A549 (cell line): ENCODE measurements around the gene RMI1. TPM values are rescaled to one million over a fixed set of nuclear protein-coding genes. Genes with fewer than 3 reads are reported as not detected.

Experiments used
- ATAC-seq, 2 experiments: fragments of 200-7000 bp in 1 of 2; fragments of >200 bp in 1 of 2; cut with Nextera tagmentation in 1 of 2; cut with Tn5 transposase in 1 of 2; 3 replicates each; pipeline versions ENCODE4 v1.8.0 to v1.9.1; 2018 to 2020; ENCODE audit warnings: mild to moderate bottlenecking in 1 of 2, moderate library complexity in 1 of 2
- CTCF ChIA-PET: fragments of 300-600 bp; sonication (Branson Sonifier 250); formaldehyde crosslinking; extraction: SDS; loops from one replicate; lab custom pipeline; 2021; ENCODE audit warnings: antibody characterized with exemption, inconsistent platforms; lab: Yijun Ruan, JAX
- POLR2A ChIA-PET: fragments of 350-600 bp; formaldehyde crosslinking; extraction: SDS; loops from one replicate; lab custom pipeline; 2021; ENCODE audit warnings: antibody characterized with exemption, inconsistent platforms; lab: Yijun Ruan, JAX
- DNase-seq, 2 experiments: peaks; one replicate each; pipeline versions ENCODE4 v3.0.0 to v3.0.0-alpha.2; 2011 to 2016; ENCODE audit warnings: low read depth in 1 of 2, low spot score in 1 of 2
- FAIRE-seq: peaks from 2 replicates; lab custom pipeline; 2011; peaks lifted over from hg19 to GRCh38; lab: Jason Lieb, UNC
- H3K27ac ChIP-seq, 2 experiments: fragments of >200 bp; sonication (Bioruptor Twin); formaldehyde crosslinking; 3 replicates each; pipeline ENCODE4 v1.5.1; 2016 to 2017
- H3K4me1 ChIP-seq: fragments of >200 bp; sonication (Bioruptor Twin); formaldehyde crosslinking; 3 replicates; pipeline ENCODE4 v1.6.1; 2016
- H3K4me2 ChIP-seq: fragments of >200 bp; sonication (Bioruptor Twin); formaldehyde crosslinking; 3 replicates; pipeline ENCODE4 v1.6.1; 2016
- H3K4me3 ChIP-seq: fragments of >200 bp; sonication (Bioruptor Twin); formaldehyde crosslinking; 3 replicates; pipeline ENCODE4 v1.5.1; 2016
- H3K9me3 ChIP-seq: fragments of >200 bp; sonication (Bioruptor Twin); formaldehyde crosslinking; 3 replicates; pipeline ENCODE4 v1.6.1; 2016
- ATOH8 ChIP-seq: fragments of 250-450 bp; sonication (Bioruptor Pico); IDR thresholded peaks from 2 replicates; pipeline ENCODE4 v1.5.0; 2020; ENCODE audit warnings: low read depth, mild to moderate bottlenecking, moderate library complexity
- CEBPB ChIP-seq, 2 experiments: fragments of >200 bp in 1 of 2; sonication (Bioruptor Twin) in 1 of 2; formaldehyde crosslinking in 1 of 2; IDR thresholded peaks; 2 replicates each; pipeline ENCODE4 v1.6.1; 2012 to 2016
- EHMT2 ChIP-seq: fragments of 200-600 bp; sonication (generic); IDR thresholded peaks from 2 replicates; pipeline ENCODE4 v1.6.1; 2016; ENCODE audit warnings: antibody characterized with exemption, low read depth, mild to moderate bottlenecking, moderate library complexity
- ESRRA ChIP-seq: fragments of 150-350 bp; IDR thresholded peaks from 2 replicates; pipeline ENCODE4 v1.6.1; 2014; ENCODE audit warnings: mild to moderate bottlenecking, low read length, borderline replicate concordance
- FOSB ChIP-seq: fragments of 250-450 bp; sonication (Bioruptor Pico); IDR thresholded peaks from 2 replicates; pipeline ENCODE4 v1.5.0; 2020; ENCODE audit warnings: mild to moderate bottlenecking, moderate library complexity
- FOSL2 ChIP-seq, 2 experiments: fragments of 450-650 bp in 1 of 2; fragments of >200 bp in 1 of 2; sonication (Bioruptor Twin) in 1 of 2; formaldehyde crosslinking; IDR thresholded peaks; 2 replicates each; pipeline versions ENCODE4 v1.5.0 to v1.6.1; 2016 to 2020; ENCODE audit warnings: mild to moderate bottlenecking in 1 of 2, moderate library complexity in 1 of 2
- HEYL ChIP-seq: fragments of 250-450 bp; sonication (Bioruptor Pico); IDR thresholded peaks from 2 replicates; pipeline ENCODE4 v1.8.0; 2021; ENCODE audit warnings: mild to moderate bottlenecking, moderate library complexity
- JUN ChIP-seq, 2 experiments: fragments of >200 bp; sonication (Bioruptor Twin); formaldehyde crosslinking; IDR thresholded peaks; 2 replicates in 1 of 2; 3 replicates in 1 of 2; pipeline ENCODE4 v1.6.1; 2016 to 2017
- KDM1A ChIP-seq: fragments of 200-600 bp; sonication (generic); IDR thresholded peaks from 2 replicates; pipeline ENCODE4 v1.6.1; 2016; ENCODE audit warnings: low read depth, mild to moderate bottlenecking
- KDM5A ChIP-seq: fragments of 200-600 bp; sonication (generic); IDR thresholded peaks from 2 replicates; pipeline ENCODE4 v1.6.1; 2016; ENCODE audit warnings: antibody characterized with exemption, mild to moderate bottlenecking
- MAZ ChIP-seq: fragments of 150-350 bp; IDR thresholded peaks from 2 replicates; pipeline ENCODE4 v1.6.1; 2014; ENCODE audit warnings: antibody characterized with exemption, low read depth, low read length, borderline replicate concordance
- MYC ChIP-seq: IDR thresholded peaks from 2 replicates; pipeline ENCODE4 v1.6.1; 2012; ENCODE audit warnings: mild to moderate bottlenecking, inconsistent platforms, low read length, improper control_type of control experiment, borderline replicate concordance
- NR3C1 ChIP-seq: fragments of >200 bp; sonication (Bioruptor Twin); formaldehyde crosslinking; IDR thresholded peaks from 3 replicates; pipeline ENCODE4 v1.6.1; 2017
- POLR2A ChIP-seq: IDR thresholded peaks from 2 replicates; pipeline ENCODE4 v1.6.1; 2012; ENCODE audit warnings: mild to moderate bottlenecking, low read length
- POLR2AphosphoS2 ChIP-seq: conservative IDR thresholded peaks from 2 replicates; pipeline ENCODE4 v1.6.1; 2012; ENCODE audit warnings: low read length, improper control_type of control experiment, inconsistent platforms
- ZNF302 ChIP-seq: fragments of 250-450 bp; sonication (Bioruptor Pico); IDR thresholded peaks from 2 replicates; pipeline ENCODE4 v1.9.0; 2021; ENCODE audit warnings: inconsistent platforms, mild to moderate bottlenecking, moderate library complexity
- ZSCAN20 ChIP-seq: fragments of 250-450 bp; sonication (Bioruptor Pico); IDR thresholded peaks from 2 replicates; pipeline ENCODE4 v1.8.0; 2022; ENCODE audit warnings: mild to moderate bottlenecking, moderate library complexity
- WGBS: methylation state at CpG from one replicate; pipeline ENCODE4 v1.1.6; 2017; ENCODE audit errors: missing lambda C conversion rate; 5-methylcytosine and 5-hydroxymethylcytosine counted together
- polyA plus RNA-seq, 4 experiments: library from polyadenylated mRNA; depleted of rRNA in 3 of 4; stranded (reverse); fragments of >200 nt; fragmentation: RNase III in 1 of 4; extraction: RNeasy Plus Mini Kit Qiagen cat#74134 plus additional on column Dnase treatment in 1 of 4; gene quantifications; 2 replicates in 3 of 4; 3 replicates in 1 of 4; pipeline ENCODE4 v1.2.3, GENCODE V29; 2011 to 2017
- TF ChIP-seq, protein P1 (sequence below): fragments of 450-650 bp; IDR thresholded peaks from 2 replicates; pipeline ENCODE4 v1.6.1; 2014; ENCODE audit warnings: antibody characterized with exemption
- TF ChIP-seq, protein P2 (sequence below): fragments of 250-450 bp; sonication (Bioruptor Pico); IDR thresholded peaks from 2 replicates; pipeline ENCODE4 v1.5.0; 2021; ENCODE audit warnings: mild to moderate bottlenecking, moderate library complexity, borderline replicate concordance
- TF ChIP-seq, protein P3 (sequence below): fragments of >200 bp; sonication (Bioruptor Twin); formaldehyde crosslinking; IDR thresholded peaks from 3 replicates; pipeline ENCODE4 v1.5.1; 2016

The RMI1 gene
- polyA plus RNA-seq, 2 of the 4 experiments (the other 2 are of a cell fraction), result 7.4 to 15.2 TPM

GRCh38 chr9:84003246-84003645, 22.6 kb downstream of the RMI1 start:
- no peak for DNase-seq
- Histone ChIP-seq H3K4me2 (no peak overlapping the region), H3K4me1 (no peaks in the 10 kb centered on the region), H3K4me3 (no peak overlapping the region), H3K27ac (no peak overlapping the region), H3K9me3 (peaks cover 3% of the 10 kb centered on the region; the same call in 1 of the 3 replicates)
- FAIRE-seq, result no peak
- ChIA-PET POLR2A (no interaction called here), CTCF (interaction anchor here (1.1 to 1.4 kb wide), 2 partner anchors 181 to 258 kb away, joined by 3 read pairs; no protein-coding TSS in a partner anchor)
- ATAC-seq, result no peak
- no peak for TF ChIP-seq FOSL2 (IDR thresholded peaks at IDR 0.05)
- peak; percentile 50 for TF ChIP-seq FOSL2 (CRISPR knock-in tag; IDR thresholded peaks at IDR 0.05)
- TF ChIP-seq KDM5A, result no peak
- TF ChIP-seq, protein P1, sequence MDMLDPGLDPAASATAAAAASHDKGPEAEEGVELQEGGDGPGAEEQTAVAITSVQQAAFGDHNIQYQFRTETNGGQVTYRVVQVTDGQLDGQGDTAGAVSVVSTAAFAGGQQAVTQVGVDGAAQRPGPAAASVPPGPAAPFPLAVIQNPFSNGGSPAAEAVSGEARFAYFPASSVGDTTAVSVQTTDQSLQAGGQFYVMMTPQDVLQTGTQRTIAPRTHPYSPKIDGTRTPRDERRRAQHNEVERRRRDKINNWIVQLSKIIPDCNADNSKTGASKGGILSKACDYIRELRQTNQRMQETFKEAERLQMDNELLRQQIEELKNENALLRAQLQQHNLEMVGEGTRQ, result no peak
- TF ChIP-seq POLR2A, result no peak
- no peak for TF ChIP-seq ATOH8 (CRISPR knock-in tag)
- no peak for TF ChIP-seq ZSCAN20 (CRISPR knock-in tag)
- no peak for TF ChIP-seq MAZ
- TF ChIP-seq CEBPB (IDR thresholded peaks at IDR 0.05), result no peak
- TF ChIP-seq, protein P2, sequence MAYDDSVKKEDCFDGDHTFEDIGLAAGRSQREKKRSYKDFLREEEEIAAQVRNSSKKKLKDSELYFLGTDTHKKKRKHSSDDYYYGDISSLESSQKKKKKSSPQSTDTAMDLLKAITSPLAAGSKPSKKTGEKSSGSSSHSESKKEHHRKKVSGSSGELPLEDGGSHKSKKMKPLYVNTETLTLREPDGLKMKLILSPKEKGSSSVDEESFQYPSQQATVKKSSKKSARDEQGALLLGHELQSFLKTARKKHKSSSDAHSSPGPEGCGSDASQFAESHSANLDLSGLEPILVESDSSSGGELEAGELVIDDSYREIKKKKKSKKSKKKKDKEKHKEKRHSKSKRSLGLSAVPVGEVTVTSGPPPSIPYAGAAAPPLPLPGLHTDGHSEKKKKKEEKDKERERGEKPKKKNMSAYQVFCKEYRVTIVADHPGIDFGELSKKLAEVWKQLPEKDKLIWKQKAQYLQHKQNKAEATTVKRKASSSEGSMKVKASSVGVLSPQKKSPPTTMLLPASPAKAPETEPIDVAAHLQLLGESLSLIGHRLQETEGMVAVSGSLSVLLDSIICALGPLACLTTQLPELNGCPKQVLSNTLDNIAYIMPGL (CRISPR knock-in tag), result no peak
- 90% methylated on average over 3 of the region's 3 CpGs for WGBS

DNA sequence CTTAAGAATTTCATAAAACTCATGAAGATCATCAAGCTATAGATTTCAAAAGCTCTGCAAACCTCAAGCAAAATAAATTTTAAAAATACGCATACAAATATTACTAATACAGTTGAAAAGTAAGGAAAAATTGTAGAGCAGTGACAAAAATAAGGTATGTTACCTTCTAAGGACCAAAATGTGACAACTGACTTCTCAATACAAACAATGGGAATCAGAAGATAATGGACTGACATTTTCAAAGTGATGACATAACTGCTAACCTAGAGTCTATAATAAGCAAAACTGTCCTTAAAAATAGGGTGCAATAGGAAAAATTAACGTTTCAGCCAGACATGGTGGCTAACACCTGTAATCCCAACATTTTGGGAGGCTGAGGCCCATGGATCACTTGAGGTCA, 27.1 kb downstream of the RMI1 start:
- WGBS, result 94% methylated on average over 2 of the region's 2 CpGs
- FAIRE-seq, result no peak
- CTCF ChIA-PET, result interaction anchor here (0.7 to 1.3 kb wide), 4 partner anchors 11 to 169 kb away, joined by 3 read pairs; no protein-coding TSS in a partner anchor
- no peak overlapping the region for H3K4me2 ChIP-seq
- TF ChIP-seq FOSB (CRISPR knock-in tag) (no peak), NR3C1 (no peak), MYC (no peak), HEYL (CRISPR knock-in tag) (no peak), JUN (IDR thresholded peaks at IDR 0.05) (no peak), ZNF302 (CRISPR knock-in tag) (no peak), MAZ (no peak), EHMT2 (no peak), KDM1A (no peak), ZSCAN20 (CRISPR knock-in tag) (no peak), ESRRA (no peak), POLR2AphosphoS2 (no peak)
- TF ChIP-seq, protein P3, sequence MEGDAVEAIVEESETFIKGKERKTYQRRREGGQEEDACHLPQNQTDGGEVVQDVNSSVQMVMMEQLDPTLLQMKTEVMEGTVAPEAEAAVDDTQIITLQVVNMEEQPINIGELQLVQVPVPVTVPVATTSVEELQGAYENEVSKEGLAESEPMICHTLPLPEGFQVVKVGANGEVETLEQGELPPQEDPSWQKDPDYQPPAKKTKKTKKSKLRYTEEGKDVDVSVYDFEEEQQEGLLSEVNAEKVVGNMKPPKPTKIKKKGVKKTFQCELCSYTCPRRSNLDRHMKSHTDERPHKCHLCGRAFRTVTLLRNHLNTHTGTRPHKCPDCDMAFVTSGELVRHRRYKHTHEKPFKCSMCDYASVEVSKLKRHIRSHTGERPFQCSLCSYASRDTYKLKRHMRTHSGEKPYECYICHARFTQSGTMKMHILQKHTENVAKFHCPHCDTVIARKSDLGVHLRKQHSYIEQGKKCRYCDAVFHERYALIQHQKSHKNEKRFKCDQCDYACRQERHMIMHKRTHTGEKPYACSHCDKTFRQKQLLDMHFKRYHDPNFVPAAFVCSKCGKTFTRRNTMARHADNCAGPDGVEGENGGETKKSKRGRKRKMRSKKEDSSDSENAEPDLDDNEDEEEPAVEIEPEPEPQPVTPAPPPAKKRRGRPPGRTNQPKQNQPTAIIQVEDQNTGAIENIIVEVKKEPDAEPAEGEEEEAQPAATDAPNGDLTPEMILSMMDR, result no peak
- TF ChIP-seq, all 56 proteins: peak for 0
- DNase-seq (no peak), ATAC-seq (no peak)
- H3K27ac ChIP-seq, result no peak overlapping the region
- POLR2A ChIA-PET, result no interaction called here
- peaks cover 3% of the 10 kb centered on the region; the same call in 1 of the 3 replicates for H3K9me3 ChIP-seq
- H3K4me1 ChIP-seq, result no peaks in the 10 kb centered on the region
- no peak overlapping the region for H3K4me3 ChIP-seq
